ENCODE results near the gene DUSP22.

DNA sequence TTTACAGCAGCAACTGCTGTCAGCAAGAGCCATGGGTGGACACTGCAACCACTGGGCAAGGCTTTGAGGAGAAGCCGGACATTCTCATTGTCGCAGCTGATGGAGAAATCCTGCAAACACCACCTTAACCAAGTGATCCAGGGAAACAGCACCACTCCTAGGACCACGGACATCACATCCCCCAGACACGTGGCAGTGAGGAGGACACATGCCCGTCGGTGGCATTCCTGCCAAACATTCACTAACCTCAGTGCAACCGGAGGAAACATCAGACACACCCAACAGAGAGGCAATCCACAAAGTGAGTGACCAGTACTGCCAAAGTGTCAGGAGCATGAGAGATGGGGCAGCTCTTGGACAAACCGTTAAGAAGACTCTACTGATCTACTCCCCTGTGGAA lies 82.7 kb downstream of the DUSP22 start:
- TF ChIP-seq, protein P1, sequence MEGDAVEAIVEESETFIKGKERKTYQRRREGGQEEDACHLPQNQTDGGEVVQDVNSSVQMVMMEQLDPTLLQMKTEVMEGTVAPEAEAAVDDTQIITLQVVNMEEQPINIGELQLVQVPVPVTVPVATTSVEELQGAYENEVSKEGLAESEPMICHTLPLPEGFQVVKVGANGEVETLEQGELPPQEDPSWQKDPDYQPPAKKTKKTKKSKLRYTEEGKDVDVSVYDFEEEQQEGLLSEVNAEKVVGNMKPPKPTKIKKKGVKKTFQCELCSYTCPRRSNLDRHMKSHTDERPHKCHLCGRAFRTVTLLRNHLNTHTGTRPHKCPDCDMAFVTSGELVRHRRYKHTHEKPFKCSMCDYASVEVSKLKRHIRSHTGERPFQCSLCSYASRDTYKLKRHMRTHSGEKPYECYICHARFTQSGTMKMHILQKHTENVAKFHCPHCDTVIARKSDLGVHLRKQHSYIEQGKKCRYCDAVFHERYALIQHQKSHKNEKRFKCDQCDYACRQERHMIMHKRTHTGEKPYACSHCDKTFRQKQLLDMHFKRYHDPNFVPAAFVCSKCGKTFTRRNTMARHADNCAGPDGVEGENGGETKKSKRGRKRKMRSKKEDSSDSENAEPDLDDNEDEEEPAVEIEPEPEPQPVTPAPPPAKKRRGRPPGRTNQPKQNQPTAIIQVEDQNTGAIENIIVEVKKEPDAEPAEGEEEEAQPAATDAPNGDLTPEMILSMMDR (IDR thresholded peaks at IDR 0.05): no peak
- TF ChIP-seq EP300 (IDR thresholded peaks at IDR 0.05) (no peak), POLR2AphosphoS5 (IDR thresholded peaks at IDR 0.05) (no peak), POLR2A (IDR thresholded peaks at IDR 0.05) (no peak)
